ENCODE data around the gene LIME1.

LIME1 gene

GRCh38 chr20:63739130-63740069, 2.9 kb downstream of the LIME1 start, which contains the start of gene SLC2A4RG:
Gene SLC2A4RG (plus strand): TSS chr20:63739776. CDS start chr20:63739913, 137 bp downstream.
- Mint-ChIP-seq H3K27ac (no peak within 1 kb of the TSS), H3K9me3 (no peaks in the 10 kb centered on the region), H3K36me3 (peaks cover 6% of the 10 kb centered on the region), H3K4me3 (peak within 1 kb of the TSS; percentile 53), H3K27me3 (no peaks in the 10 kb centered on the region), H3K4me1 (peaks cover 26% of the 10 kb centered on the region)
- peak; percentile 82 for ATAC-seq

- H3K36me3 Mint-ChIP-seq, result peaks cover 4% of the 10 kb centered on the region
- H3K27ac Mint-ChIP-seq, result no peak overlapping the region
- peak overlapping the region; percentile 29 for H3K4me3 Mint-ChIP-seq
Measured at GRCh38 chr20:63740070-63740626, 3.7 kb downstream of the LIME1 start.

GRCh38 chr20:63740627-63741353, 4.3 kb downstream of the LIME1 start:
- peaks cover 22% of the 10 kb centered on the region for H3K4me1 Mint-ChIP-seq
- no peak for ATAC-seq
- H3K36me3 Mint-ChIP-seq, result no peaks in the 10 kb centered on the region
- peak overlapping the region; percentile 60 for H3K4me3 Mint-ChIP-seq
- H3K27me3 Mint-ChIP-seq, result no peaks in the 10 kb centered on the region
- no peaks in the 10 kb centered on the region for H3K9me3 Mint-ChIP-seq
- no peak overlapping the region for H3K27ac Mint-ChIP-seq

More at GRCh38 chr20:63740070-63740626, 3.7 kb downstream of the LIME1 start:
- Mint-ChIP-seq H3K4me1 (peaks cover 26% of the 10 kb centered on the region), H3K27me3 (no peaks in the 10 kb centered on the region), H3K9me3 (no peaks in the 10 kb centered on the region)
- ATAC-seq, result peak; percentile 13

GRCh38 chr20:63741354-63741675, 4.9 kb downstream of the LIME1 start:
- H3K4me1 Mint-ChIP-seq, result peaks cover 17% of the 10 kb centered on the region
- no peak for ATAC-seq
- no peak overlapping the region for H3K27ac Mint-ChIP-seq
- peak overlapping the region; percentile 50 for H3K4me3 Mint-ChIP-seq
- no peaks in the 10 kb centered on the region for H3K9me3 Mint-ChIP-seq
- no peaks in the 10 kb centered on the region for H3K27me3 Mint-ChIP-seq
- no peaks in the 10 kb centered on the region for H3K36me3 Mint-ChIP-seq

- peak overlapping the region; percentile 50 for H3K4me3 Mint-ChIP-seq
- peaks cover 12% of the 10 kb centered on the region for H3K4me1 Mint-ChIP-seq
- H3K27me3 Mint-ChIP-seq, result no peaks in the 10 kb centered on the region
- ATAC-seq, result no peak
- no peak overlapping the region for H3K27ac Mint-ChIP-seq
- no peaks in the 10 kb centered on the region for H3K9me3 Mint-ChIP-seq
- no peaks in the 10 kb centered on the region for H3K36me3 Mint-ChIP-seq
Measured at GRCh38 chr20:63741676-63742380, 5.4 kb downstream of the LIME1 start.

- H3K27me3 Mint-ChIP-seq, result no peaks in the 10 kb centered on the region
Measured at GRCh38 chr20:63742381-63743024, 6.0 kb downstream of the LIME1 start.

GRCh38 chr20:63743210-63743970, 6.9 kb downstream of the LIME1 start:
- H3K4me3 Mint-ChIP-seq, result no peak overlapping the region

More at GRCh38 chr20:63742381-63743024, 6.0 kb downstream of the LIME1 start:
- peaks cover 6% of the 10 kb centered on the region for H3K4me1 Mint-ChIP-seq
- H3K4me3 Mint-ChIP-seq, result no peak overlapping the region
- no peaks in the 10 kb centered on the region for H3K9me3 Mint-ChIP-seq
- H3K27ac Mint-ChIP-seq, result no peak overlapping the region
- no peaks in the 10 kb centered on the region for H3K36me3 Mint-ChIP-seq
- no peak for ATAC-seq

GRCh38 chr20:63744158-63744557, 7.7 kb downstream of the LIME1 start:
- no peaks in the 10 kb centered on the region for H3K27me3 Mint-ChIP-seq
- no peak for ATAC-seq
- H3K36me3 Mint-ChIP-seq, result no peaks in the 10 kb centered on the region
- no peak overlapping the region for H3K27ac Mint-ChIP-seq
- no peaks in the 10 kb centered on the region for H3K9me3 Mint-ChIP-seq
- H3K4me3 Mint-ChIP-seq, result no peak overlapping the region
- H3K4me1 Mint-ChIP-seq, result no peaks in the 10 kb centered on the region

More at GRCh38 chr20:63743210-63743970, 6.9 kb downstream of the LIME1 start:
- H3K27ac Mint-ChIP-seq, result no peak overlapping the region
- no peaks in the 10 kb centered on the region for H3K27me3 Mint-ChIP-seq
- no peaks in the 10 kb centered on the region for H3K36me3 Mint-ChIP-seq
- no peak for ATAC-seq
- no peaks in the 10 kb centered on the region for H3K9me3 Mint-ChIP-seq
- H3K4me1 Mint-ChIP-seq, result peaks cover 4% of the 10 kb centered on the region

- H3K9me3 Mint-ChIP-seq, result no peaks in the 10 kb centered on the region
- no peaks in the 10 kb centered on the region for H3K27me3 Mint-ChIP-seq
- no peaks in the 10 kb centered on the region for H3K36me3 Mint-ChIP-seq
- no peak overlapping the region for H3K27ac Mint-ChIP-seq
- no peak overlapping the region for H3K4me3 Mint-ChIP-seq
- ATAC-seq, result no peak
- no peaks in the 10 kb centered on the region for H3K4me1 Mint-ChIP-seq
Measured at GRCh38 chr20:63744574-63745423, 8.3 kb downstream of the LIME1 start.

GRCh38 chr20:63745424-63745805, 9.0 kb downstream of the LIME1 start:
- no peaks in the 10 kb centered on the region for H3K4me1 Mint-ChIP-seq
- H3K27me3 Mint-ChIP-seq, result no peaks in the 10 kb centered on the region
- no peak overlapping the region for H3K27ac Mint-ChIP-seq
- H3K9me3 Mint-ChIP-seq, result no peaks in the 10 kb centered on the region
- H3K36me3 Mint-ChIP-seq, result no peaks in the 10 kb centered on the region
- H3K4me3 Mint-ChIP-seq, result no peak overlapping the region
- ATAC-seq, result no peak

- no peak overlapping the region for H3K27ac Mint-ChIP-seq
- H3K9me3 Mint-ChIP-seq, result no peaks in the 10 kb centered on the region
- H3K4me1 Mint-ChIP-seq, result no peaks in the 10 kb centered on the region
- H3K4me3 Mint-ChIP-seq, result no peak overlapping the region
- no peak for ATAC-seq
- no peaks in the 10 kb centered on the region for H3K36me3 Mint-ChIP-seq
- H3K27me3 Mint-ChIP-seq, result no peaks in the 10 kb centered on the region
Measured at GRCh38 chr20:63745961-63746731, 9.7 kb downstream of the LIME1 start.

- H3K36me3 Mint-ChIP-seq, result no peaks in the 10 kb centered on the region
- no peak for ATAC-seq
Measured at GRCh38 chr20:63746751-63747315, 10.4 kb downstream of the LIME1 start.

More at GRCh38 chr20:63746751-63747315, 10.4 kb downstream of the LIME1 start:
- H3K27ac Mint-ChIP-seq, result no peak overlapping the region
- no peaks in the 10 kb centered on the region for H3K9me3 Mint-ChIP-seq
- H3K4me1 Mint-ChIP-seq, result no peaks in the 10 kb centered on the region
- no peaks in the 10 kb centered on the region for H3K27me3 Mint-ChIP-seq
- H3K4me3 Mint-ChIP-seq, result no peak overlapping the region
